Parathyroid adenoma (tissue), 2 donors: ENCODE measurements around the gene TAPBPL.

ENCODE experiments used
- H2AFZ ChIP-seq: fragments of 300-600 bp; sonication (generic); one replicate; pipeline ENCODE4 v1.7.0; 2017; ENCODE audit warnings: antibody characterized with exemption, mild to moderate bottlenecking
- H3K27ac ChIP-seq: fragments of 300-600 bp; sonication (generic); one replicate; pipeline ENCODE4 v1.7.0; 2017
- H3K27me3 ChIP-seq: fragments of 300-600 bp; sonication (generic); one replicate; pipeline ENCODE4 v1.7.0; 2017; ENCODE audit warnings: low read length; ENCODE audit not compliant: control insufficient read depth, insufficient read depth
- H3K36me3 ChIP-seq: fragments of 300-600 bp; sonication (generic); one replicate; pipeline ENCODE4 v1.7.0; 2017; ENCODE audit warnings: low read length; ENCODE audit not compliant: control insufficient read depth, insufficient read depth
- H3K4me1 ChIP-seq: fragments of 300-600 bp; sonication (generic); one replicate; pipeline ENCODE4 v1.7.0; 2017; ENCODE audit warnings: control low read depth
- H3K4me2 ChIP-seq: fragments of 300-600 bp; sonication (generic); one replicate; pipeline ENCODE4 v1.7.0; 2017; ENCODE audit warnings: low read length
- H3K4me3 ChIP-seq: fragments of 300-600 bp; sonication (generic); one replicate; pipeline ENCODE4 v1.7.0; 2017; ENCODE audit warnings: low read depth, low read length
- H3K79me2 ChIP-seq: fragments of 300-600 bp; sonication (generic); one replicate; pipeline ENCODE4 v1.7.0; 2017; ENCODE audit warnings: control low read depth
- H3K9ac ChIP-seq: fragments of 300-600 bp; sonication (generic); one replicate; pipeline ENCODE4 v1.7.0; 2017; ENCODE audit warnings: mild to moderate bottlenecking
- H3K9me3 ChIP-seq: fragments of 300-600 bp; sonication (generic); one replicate; pipeline ENCODE4 v1.7.0; 2017; ENCODE audit warnings: low read length; ENCODE audit not compliant: control insufficient read depth
- TF ChIP-seq, protein P1 (sequence below): fragments of 300-600 bp; sonication (generic); IDR thresholded peaks from one replicate; pipeline ENCODE4 v1.7.0; 2017; ENCODE audit warnings: antibody characterized with exemption, mild to moderate bottlenecking
- donor health status: primary hyperparathyroidism.

TAPBPL gene

DNA sequence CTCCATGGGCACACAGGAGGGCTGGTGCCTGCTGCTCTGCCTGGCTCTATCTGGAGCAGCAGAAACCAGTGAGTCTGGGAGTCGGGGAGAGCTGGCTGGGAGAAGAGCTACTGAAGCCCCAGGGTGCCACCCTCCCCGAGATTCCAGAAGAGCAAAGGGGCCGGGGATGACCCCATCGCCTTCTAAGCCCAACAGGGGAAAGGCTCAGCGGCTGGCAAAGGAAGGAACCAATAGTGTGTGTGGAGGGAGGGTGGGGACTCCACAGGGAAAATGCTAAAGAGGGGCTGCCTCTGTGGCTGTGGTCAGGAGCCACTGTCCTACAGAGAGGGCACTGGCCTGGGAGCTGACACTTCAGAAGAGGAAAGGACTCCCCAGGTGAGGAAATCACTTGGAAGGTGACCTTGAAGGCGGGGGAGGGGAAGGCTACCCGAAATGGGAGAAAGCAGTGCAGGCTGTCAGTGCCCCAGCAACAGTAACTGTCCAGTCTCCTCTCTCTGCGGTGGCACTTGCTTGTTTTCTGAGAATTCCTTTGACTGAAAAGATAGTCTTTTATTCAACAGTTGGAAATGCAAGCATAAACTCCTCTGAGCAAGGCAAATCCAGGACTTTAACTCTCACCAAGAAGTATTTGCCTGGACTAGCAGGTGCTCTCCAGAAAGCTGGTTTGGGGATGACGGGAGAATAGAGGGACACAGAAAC lies 552 bp downstream of the TAPBPL start:
- Histone ChIP-seq H3K27ac (peak overlapping the region; percentile 100), H3K9ac (peak overlapping the region; percentile 91), H3K4me3 (peak overlapping the region; percentile 53), H3K4me1 (peaks cover 23% of the 10 kb centered on the region), H3K27me3 (no peaks in the 10 kb centered on the region), H2AFZ (peak overlapping the region; percentile 94), H3K4me2 (peak overlapping the region; percentile 78), H3K9me3 (no peaks in the 10 kb centered on the region), H3K36me3 (no peaks in the 10 kb centered on the region), H3K79me2 (peaks cover 2% of the 10 kb centered on the region)
- TF ChIP-seq, protein P1, sequence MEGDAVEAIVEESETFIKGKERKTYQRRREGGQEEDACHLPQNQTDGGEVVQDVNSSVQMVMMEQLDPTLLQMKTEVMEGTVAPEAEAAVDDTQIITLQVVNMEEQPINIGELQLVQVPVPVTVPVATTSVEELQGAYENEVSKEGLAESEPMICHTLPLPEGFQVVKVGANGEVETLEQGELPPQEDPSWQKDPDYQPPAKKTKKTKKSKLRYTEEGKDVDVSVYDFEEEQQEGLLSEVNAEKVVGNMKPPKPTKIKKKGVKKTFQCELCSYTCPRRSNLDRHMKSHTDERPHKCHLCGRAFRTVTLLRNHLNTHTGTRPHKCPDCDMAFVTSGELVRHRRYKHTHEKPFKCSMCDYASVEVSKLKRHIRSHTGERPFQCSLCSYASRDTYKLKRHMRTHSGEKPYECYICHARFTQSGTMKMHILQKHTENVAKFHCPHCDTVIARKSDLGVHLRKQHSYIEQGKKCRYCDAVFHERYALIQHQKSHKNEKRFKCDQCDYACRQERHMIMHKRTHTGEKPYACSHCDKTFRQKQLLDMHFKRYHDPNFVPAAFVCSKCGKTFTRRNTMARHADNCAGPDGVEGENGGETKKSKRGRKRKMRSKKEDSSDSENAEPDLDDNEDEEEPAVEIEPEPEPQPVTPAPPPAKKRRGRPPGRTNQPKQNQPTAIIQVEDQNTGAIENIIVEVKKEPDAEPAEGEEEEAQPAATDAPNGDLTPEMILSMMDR: no peak

DNA sequence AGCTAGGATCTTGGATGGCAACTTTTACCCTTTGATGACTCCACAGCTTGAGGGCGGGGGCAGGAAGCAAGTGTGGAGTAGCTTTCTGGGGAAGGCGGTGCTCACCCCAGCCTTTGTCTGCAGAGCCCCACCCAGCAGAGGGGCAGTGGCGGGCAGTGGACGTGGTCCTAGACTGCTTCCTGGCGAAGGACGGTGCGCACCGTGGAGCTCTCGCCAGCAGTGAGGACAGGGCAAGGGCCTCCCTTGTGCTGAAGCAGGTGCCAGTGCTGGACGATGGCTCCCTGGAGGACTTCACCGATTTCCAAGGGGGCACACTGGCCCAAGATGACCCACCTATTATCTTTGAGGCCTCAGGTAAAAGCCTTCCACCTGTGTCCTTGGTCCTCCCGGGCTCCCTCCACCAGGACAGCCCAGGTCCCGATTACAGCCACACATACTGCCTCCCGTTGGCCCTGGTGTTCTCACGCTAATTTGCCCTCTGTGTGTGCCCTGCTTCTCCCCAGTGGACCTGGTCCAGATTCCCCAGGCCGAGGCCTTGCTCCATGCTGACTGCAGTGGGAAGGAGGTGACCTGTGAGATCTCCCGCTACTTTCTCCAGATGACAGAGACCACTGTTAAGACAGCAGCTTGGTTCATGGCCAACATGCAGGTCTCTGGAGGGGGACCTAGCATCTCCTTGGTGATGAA lies 1.2 kb downstream of the TAPBPL start:
- Histone ChIP-seq H3K9ac (no peak overlapping the region), H3K4me3 (peak overlapping the region; percentile 53), H3K36me3 (no peaks in the 10 kb centered on the region), H3K4me1 (peaks cover 23% of the 10 kb centered on the region), H3K9me3 (no peaks in the 10 kb centered on the region), H3K79me2 (peaks cover 2% of the 10 kb centered on the region), H3K27me3 (no peaks in the 10 kb centered on the region), H2AFZ (peak overlapping the region; percentile 94), H3K4me2 (peak overlapping the region; percentile 78), H3K27ac (peak overlapping the region; percentile 100)
- TF ChIP-seq, protein P1: no peak

DNA sequence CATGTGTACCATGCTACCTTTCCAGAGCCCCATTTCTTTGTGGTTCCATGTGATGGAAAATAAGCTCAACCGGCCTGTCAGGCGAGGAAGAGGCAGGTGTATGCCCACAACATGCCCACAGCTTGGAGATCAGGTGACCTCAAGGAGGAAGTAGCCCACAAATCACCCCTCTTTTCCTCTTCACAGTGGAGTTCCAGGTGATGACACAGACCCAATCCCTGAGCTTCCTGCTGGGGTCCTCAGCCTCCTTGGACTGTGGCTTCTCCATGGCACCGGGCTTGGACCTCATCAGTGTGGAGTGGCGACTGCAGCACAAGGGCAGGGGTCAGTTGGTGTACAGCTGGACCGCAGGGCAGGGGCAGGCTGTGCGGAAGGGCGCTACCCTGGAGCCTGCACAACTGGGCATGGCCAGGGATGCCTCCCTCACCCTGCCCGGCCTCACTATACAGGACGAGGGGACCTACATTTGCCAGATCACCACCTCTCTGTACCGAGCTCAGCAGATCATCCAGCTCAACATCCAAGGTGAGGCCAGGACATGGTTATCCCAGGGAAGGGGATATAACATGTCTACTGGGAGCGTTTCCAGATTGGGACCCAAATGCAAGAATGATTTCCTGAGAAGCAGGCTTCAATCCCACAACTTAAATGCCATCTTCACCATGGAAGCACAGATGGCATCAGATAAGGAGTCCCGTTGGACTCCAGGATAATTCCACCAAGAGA lies 5.5 kb downstream of the TAPBPL start:
- Histone ChIP-seq H3K79me2 (peaks cover 2% of the 10 kb centered on the region), H3K4me1 (peaks cover 12% of the 10 kb centered on the region), H3K27me3 (no peaks in the 10 kb centered on the region), H3K4me3 (no peak overlapping the region), H3K4me2 (no peak overlapping the region), H3K36me3 (no peaks in the 10 kb centered on the region), H2AFZ (no peak overlapping the region), H3K9me3 (no peaks in the 10 kb centered on the region), H3K9ac (no peak overlapping the region), H3K27ac (no peak overlapping the region)
- TF ChIP-seq, protein P1: no peak

DNA sequence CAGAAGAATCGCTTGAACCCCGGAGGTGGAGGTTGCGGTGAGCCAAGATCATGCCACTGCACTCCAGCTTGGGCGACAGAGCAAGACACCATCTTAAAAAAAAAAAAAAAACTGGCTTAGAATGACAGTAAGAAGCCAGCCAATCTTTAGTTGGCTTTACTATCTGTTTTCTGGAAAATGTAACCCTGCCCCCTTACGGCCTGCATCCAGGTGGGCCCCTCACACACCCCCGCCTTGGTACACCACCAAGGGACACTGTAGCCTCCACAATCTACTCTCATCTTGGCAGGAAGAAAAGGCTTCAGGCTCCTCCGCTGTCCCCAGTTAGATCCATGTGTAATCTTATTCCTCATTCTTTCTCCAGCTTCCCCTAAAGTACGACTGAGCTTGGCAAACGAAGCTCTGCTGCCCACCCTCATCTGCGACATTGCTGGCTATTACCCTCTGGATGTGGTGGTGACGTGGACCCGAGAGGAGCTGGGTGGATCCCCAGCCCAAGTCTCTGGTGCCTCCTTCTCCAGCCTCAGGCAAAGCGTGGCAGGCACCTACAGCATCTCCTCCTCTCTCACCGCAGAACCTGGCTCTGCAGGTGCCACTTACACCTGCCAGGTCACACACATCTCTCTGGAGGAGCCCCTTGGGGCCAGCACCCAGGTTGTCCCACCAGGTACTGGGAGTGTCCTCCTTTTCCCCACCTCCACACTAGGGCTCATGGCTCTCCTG lies 6.6 kb downstream of the TAPBPL start:
- no peaks in the 10 kb centered on the region for H3K27me3 ChIP-seq
- H3K4me1 ChIP-seq: peaks cover 1% of the 10 kb centered on the region
- H3K4me2 ChIP-seq: no peak overlapping the region
- H3K27ac ChIP-seq: no peak overlapping the region
- no peak overlapping the region for H3K4me3 ChIP-seq
- H2AFZ ChIP-seq: no peak overlapping the region
- H3K36me3 ChIP-seq: no peaks in the 10 kb centered on the region
- no peak overlapping the region for H3K9ac ChIP-seq
- no peaks in the 10 kb centered on the region for H3K9me3 ChIP-seq
- TF ChIP-seq, protein P1: no peak
- peaks cover 2% of the 10 kb centered on the region for H3K79me2 ChIP-seq
